Measurements from ENCODE around the gene OR6P1. TPM values are rescaled to one million over a fixed set of nuclear protein-coding genes. Genes with fewer than 3 reads are reported as not detected.

Gene OR6P1
- not detected in 2 replicates for total RNA-seq (2014; rRNA removed; shearing (Covaris generic))

GRCh38 chr1:158570480-158570879 is at the start of gene OR6P1:
Gene OR6P1 (minus strand): TSS chr1:158570580. CDS start chr1:158563604, 6,976 bp downstream.
- no peak for DNase-seq (ENCODE audit: low read depth)

- DNase-seq (ENCODE audit: low read depth), result no peak
These were observed 43.4 kb upstream of the OR6P1 start for GRCh38 chr1:158613764-158614163.

- no peak for DNase-seq (ENCODE audit: low read depth)
These were observed 41.5 kb upstream of the OR6P1 start for GRCh38 chr1:158611916-158612315.

- no peak for DNase-seq (ENCODE audit: low read depth)
These were observed 36.9 kb upstream of the OR6P1 start for GRCh38 chr1:158607296-158607695.

GRCh38 chr1:158604968-158605367 is 34.6 kb upstream of the OR6P1 start, which contains the start of gene OR10Z1:
Gene OR10Z1 (plus strand): TSS chr1:158605268. CDS start chr1:158606439, 1,171 bp downstream.
- DNase-seq (ENCODE audit: low read depth), result no peak

- no peak for DNase-seq (ENCODE audit: low read depth)
These were observed 30.4 kb upstream of the OR6P1 start for GRCh38 chr1:158600735-158601134.

- no peak for DNase-seq (ENCODE audit: low read depth)
These were observed 16.6 kb upstream of the OR6P1 start for GRCh38 chr1:158586942-158587341.

- DNase-seq (ENCODE audit: low read depth), result no peak
These were observed 13.6 kb upstream of the OR6P1 start for GRCh38 chr1:158583962-158584361.

- DNase-seq (ENCODE audit: low read depth), result no peak
These were observed 9.4 kb upstream of the OR6P1 start, which contains the start of gene OR10X1 for GRCh38 chr1:158579733-158580132. Gene OR10X1 (minus strand): TSS chr1:158579899. CDS start chr1:158579899, 0 bp downstream.

GRCh38 chr1:158577561-158577960 is 7.2 kb upstream of the OR6P1 start:
- DNase-seq (ENCODE audit: low read depth), result no peak

- no peak for DNase-seq (ENCODE audit: low read depth)
These were observed 1.8 kb upstream of the OR6P1 start for GRCh38 chr1:158572226-158572625.

- no peak for DNase-seq (ENCODE audit: low read depth)
These were observed 5.8 kb downstream of the OR6P1 start for GRCh38 chr1:158564608-158565007.

- DNase-seq (ENCODE audit: low read depth), result no peak
These were observed 6.5 kb downstream of the OR6P1 start for GRCh38 chr1:158563853-158564252.

- no peak for DNase-seq (ENCODE audit: low read depth)
These were observed 10.7 kb downstream of the OR6P1 start for GRCh38 chr1:158559696-158560095.

GRCh38 chr1:158554352-158554751 is 16.0 kb downstream of the OR6P1 start, which contains the start of gene OR6Y1:
Gene OR6Y1 (minus strand): TSS chr1:158554405. CDS start chr1:158548105, 6,300 bp downstream.
- no peak for DNase-seq (ENCODE audit: low read depth)

GRCh38 chr1:158552296-158552695 is 18.1 kb downstream of the OR6P1 start:
- no peak for DNase-seq (ENCODE audit: low read depth)

- DNase-seq (ENCODE audit: low read depth), result no peak
These were observed 22.8 kb downstream of the OR6P1 start for GRCh38 chr1:158547533-158547932.

GRCh38 chr1:158537609-158538008 is 32.8 kb downstream of the OR6P1 start:
- no peak for DNase-seq (ENCODE audit: low read depth)

- no peak for DNase-seq (ENCODE audit: low read depth)
These were observed 35.9 kb downstream of the OR6P1 start for GRCh38 chr1:158534496-158534895.

GRCh38 chr1:158527190-158527815 is 43.1 kb downstream of the OR6P1 start:
- DNase-seq (ENCODE audit: low read depth), result peak; percentile 41

- no peak for DNase-seq (ENCODE audit: low read depth)
These were observed 48.7 kb downstream of the OR6P1 start for GRCh38 chr1:158521666-158522058.

GRCh38 chr1:158520955-158521665 is 49.3 kb downstream of the OR6P1 start:
- no peak for DNase-seq (ENCODE audit: low read depth)

- DNase-seq (ENCODE audit: low read depth), result no peak
These were observed 50.4 kb downstream of the OR6P1 start for GRCh38 chr1:158520021-158520420.

Data from RPMI7951 (cell line).